Fibroblast of the conjunctiva (primary cell): ENCODE measurements around the gene FAM228A.

Experiments used
- DNase-seq: peaks from one replicate; pipeline ENCODE4 v3.0.0-alpha.2; 2010; ENCODE audit warnings: low read depth

FAM228A gene

DNA sequence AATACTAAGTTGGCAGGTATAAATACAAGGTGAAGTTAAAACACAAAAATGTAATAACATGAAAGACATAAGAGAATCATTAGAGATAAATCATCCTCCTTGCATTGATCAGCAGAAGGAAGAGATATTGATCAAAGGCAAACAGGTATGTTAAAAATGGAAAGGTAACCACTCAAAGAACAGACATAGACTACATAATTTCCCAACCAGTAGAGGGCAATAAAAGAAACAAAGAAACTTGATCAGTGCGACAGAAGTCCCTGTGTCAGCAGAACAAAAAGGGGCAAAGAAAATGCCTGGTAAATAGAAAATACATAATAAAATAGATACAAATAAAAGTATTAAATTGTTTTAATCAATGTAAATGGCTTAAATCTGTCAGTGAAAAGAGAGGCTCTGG lies 53.6 kb downstream of the FAM228A start:
- no peak for DNase-seq

DNA sequence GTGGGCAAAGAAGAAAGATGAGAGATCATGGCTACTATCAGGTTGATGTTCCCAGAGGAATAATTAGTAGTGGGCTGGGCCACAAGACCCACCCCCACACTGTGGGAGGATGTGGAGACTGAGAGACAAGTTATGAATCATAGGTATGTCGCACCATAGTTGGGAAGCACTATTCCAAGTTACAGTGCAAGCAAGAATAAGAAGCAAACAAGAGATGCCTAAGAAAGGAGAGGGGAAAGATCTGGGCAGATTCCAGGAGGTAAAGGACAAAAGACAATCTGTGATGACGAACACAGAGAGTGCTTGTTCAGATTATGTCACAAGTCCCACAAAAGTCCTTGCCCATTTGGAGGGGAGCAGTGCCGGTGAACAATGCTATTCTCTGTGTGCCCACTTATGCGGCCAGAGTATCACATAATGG lies 56.6 kb downstream of the FAM228A start:
- DNase-seq: no peak

DNA sequence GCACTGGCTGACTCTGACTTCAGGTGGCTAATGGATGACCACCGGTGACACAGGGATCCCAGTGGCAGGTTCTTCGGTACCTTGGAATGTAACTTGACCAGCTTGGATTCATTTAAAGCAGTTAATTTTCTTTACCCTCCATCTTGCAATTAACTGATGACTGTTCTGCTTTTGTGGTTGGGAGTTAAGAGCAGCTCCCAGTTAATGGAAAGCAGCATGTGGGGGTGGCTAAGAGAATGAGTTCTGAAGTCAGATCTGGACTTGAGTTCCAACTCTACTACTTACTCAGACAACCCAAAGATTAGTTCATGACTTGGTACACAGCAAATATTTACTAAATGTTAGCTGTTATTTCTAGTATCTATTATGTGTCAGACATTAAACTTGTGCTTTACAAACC lies 58.5 kb downstream of the FAM228A start:
- DNase-seq: no peak

DNA sequence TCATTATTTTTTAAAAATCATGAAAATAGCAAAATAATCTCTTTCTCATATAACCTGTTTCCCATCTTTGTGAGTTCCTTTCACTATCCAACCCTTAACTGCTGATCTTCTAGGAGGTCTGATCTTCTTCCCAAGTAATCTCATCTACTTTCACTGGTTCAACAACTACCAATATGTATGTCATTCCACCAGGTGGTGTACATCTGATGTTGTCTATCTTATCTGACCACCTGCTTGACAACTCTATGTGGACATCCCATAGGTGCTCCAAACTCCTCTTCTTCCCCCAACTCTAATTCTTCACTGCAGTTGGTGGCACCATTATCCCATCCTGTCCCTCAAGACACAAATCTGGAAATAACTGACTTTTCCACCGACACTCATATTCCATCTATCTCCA lies 62.5 kb downstream of the FAM228A start:
- no peak for DNase-seq

DNA sequence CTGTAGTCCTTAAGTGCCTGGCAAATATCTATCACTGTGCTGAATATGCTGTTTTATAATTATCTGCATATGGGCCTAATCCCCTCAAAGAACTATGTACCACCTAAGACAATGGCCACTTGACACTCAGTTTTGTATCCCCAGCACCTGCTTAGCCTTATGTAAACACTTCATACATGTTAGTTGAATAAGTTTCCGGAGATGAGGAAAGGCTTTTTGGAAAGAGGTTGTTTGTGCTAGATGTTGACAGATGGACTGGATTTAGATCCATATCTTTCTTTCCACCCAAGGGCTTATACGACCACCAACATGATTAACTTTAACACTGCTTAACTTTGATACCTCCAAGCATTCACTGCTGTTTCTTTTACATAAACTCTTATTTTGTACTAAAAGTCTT lies 63.3 kb downstream of the FAM228A start:
- DNase-seq: no peak

DNA sequence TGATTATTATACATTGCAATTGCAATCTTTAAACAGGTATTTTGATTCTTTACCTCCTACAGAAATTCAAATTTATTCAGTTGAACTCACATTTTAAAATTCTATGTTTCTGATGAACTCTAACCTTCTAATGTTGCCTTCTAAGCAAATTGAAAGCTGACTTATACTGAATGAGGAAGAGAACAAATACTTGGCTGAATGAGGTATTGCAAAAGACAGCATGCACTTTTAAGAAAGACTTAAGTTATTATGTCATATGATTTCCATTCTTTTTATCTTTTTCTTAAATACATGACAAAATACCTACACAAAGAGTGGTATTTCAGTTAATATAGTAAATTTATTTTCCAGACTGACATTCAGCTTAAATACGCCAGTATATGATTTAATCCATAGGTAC lies 64.7 kb downstream of the FAM228A start:
- no peak for DNase-seq
